Astrocyte of the cerebellum (primary cell): ENCODE data around the gene TMEM9B.

ENCODE experiments used
- DNase-seq: peaks from one replicate; pipeline ENCODE4 v3.0.0-alpha.2; 2011; ENCODE audit warnings: low read depth
- H3K4me3 ChIP-seq: 2 replicates; pipeline ENCODE4 v1.5.1; 2011; ENCODE audit warnings: mild to moderate bottlenecking, low read depth, low read length, moderate library complexity
- CTCF ChIP-seq: IDR thresholded peaks from 2 replicates; pipeline ENCODE4 v1.5.1; 2012; ENCODE audit warnings: low read length, low read depth, moderate library complexity, mild to moderate bottlenecking; ENCODE audit errors: missing control alignments
- in situ Hi-C: cut with HindIII; loops from 2 replicates; pipeline ENCODE4 v1.10.0; 2017; ENCODE audit warnings: low sequenced_read_pairs

TMEM9B gene

GRCh38 chr11:8930456-8931175 lies 33.6 kb downstream of the TMEM9B start:
- DNase-seq: no peak
- no peak overlapping the region for H3K4me3 ChIP-seq
- in situ Hi-C loops: no loop called here
- TF ChIP-seq CTCF: no peak

- no peak for DNase-seq
- in situ Hi-C loops: no loop called here
- H3K4me3 ChIP-seq: no peak overlapping the region
- TF ChIP-seq CTCF: no peak
These were observed 35.1 kb downstream of the TMEM9B start for GRCh38 chr11:8928981-8929615.

- TF ChIP-seq CTCF: no peak
- DNase-seq: no peak
- in situ Hi-C loops: no loop called here
- H3K4me3 ChIP-seq: no peak overlapping the region
These were observed 36.0 kb downstream of the TMEM9B start for GRCh38 chr11:8928205-8928604.

GRCh38 chr11:8927233-8927632 lies 37.0 kb downstream of the TMEM9B start:
- in situ Hi-C loops: no loop called here

GRCh38 chr11:8926236-8926635 lies 38.0 kb downstream of the TMEM9B start:
- DNase-seq: no peak
- no peak for TF ChIP-seq CTCF
- in situ Hi-C loops: no loop called here

More at GRCh38 chr11:8927233-8927632, 37.0 kb downstream of the TMEM9B start:
- DNase-seq: no peak
- H3K4me3 ChIP-seq: no peak overlapping the region
- TF ChIP-seq CTCF: no peak

GRCh38 chr11:8925711-8926110 lies 38.5 kb downstream of the TMEM9B start:
- in situ Hi-C loops: no loop called here
- no peak overlapping the region for H3K4me3 ChIP-seq
- TF ChIP-seq CTCF: no peak
- no peak for DNase-seq

More at GRCh38 chr11:8926236-8926635, 38.0 kb downstream of the TMEM9B start:
- H3K4me3 ChIP-seq: no peak overlapping the region
